Measurements from ENCODE around the gene KRT24. TPM values are rescaled to one million over a fixed set of nuclear protein-coding genes. Genes with fewer than 3 reads are reported as not detected.

The KRT24 gene
- total RNA-seq, 4 donors from 2014 or later, result not detected

- WGBS, result 42% methylated on average over 4 of the region's 4 CpGs
- no peak for DNase-seq (ENCODE audit: low spot score in 2 of 2)
- Histone ChIP-seq H3K27me3 (peaks cover 7% of the 10 kb centered on the region), H3K9me3 (no peaks in the 10 kb centered on the region), H3K4me3 (no peak overlapping the region), H3K27ac (no peak overlapping the region), H3K36me3 (no peaks in the 10 kb centered on the region), H3K4me1 (no peaks in the 10 kb centered on the region)
- no peak for TF ChIP-seq EP300 (IDR thresholded peaks at IDR 0.05)
- TF ChIP-seq POLR2A (IDR thresholded peaks at IDR 0.05), result no peak
- no peak for TF ChIP-seq POLR2AphosphoS5 (IDR thresholded peaks at IDR 0.05)
- TF ChIP-seq CTCF (IDR thresholded peaks at IDR 0.05), result no peak
Observed at GRCh38 chr17:40671282-40671681, 32.3 kb downstream of the KRT24 start.

GRCh38 chr17:40666331-40666730 is 37.2 kb downstream of the KRT24 start:
- DNase-seq (ENCODE audit: low spot score in 2 of 2), result no peak
- TF ChIP-seq CTCF (IDR thresholded peaks at IDR 0.05) (no peak), POLR2AphosphoS5 (IDR thresholded peaks at IDR 0.05) (no peak), POLR2A (IDR thresholded peaks at IDR 0.05) (no peak), EP300 (IDR thresholded peaks at IDR 0.05) (no peak)

GRCh38 chr17:40664582-40665333 is 38.8 kb downstream of the KRT24 start, which contains the start of gene KRT222:
TSS of gene KRT222 (minus strand) at chr17:40665177. CDS start at chr17:40665099, 78 bp downstream.
- 5% methylated on average over 12 of the region's 12 CpGs for WGBS
- no peak for DNase-seq (ENCODE audit: low spot score in 2 of 2)
- H3K36me3 ChIP-seq, result no peaks in the 10 kb centered on the region
- H3K4me3 ChIP-seq, result peak within 1 kb of the TSS; percentile 33
- H3K9me3 ChIP-seq, result no peaks in the 10 kb centered on the region
- H3K27ac ChIP-seq, result no peak within 1 kb of the TSS
- TF ChIP-seq POLR2A (IDR thresholded peaks at IDR 0.05) (no peak), EP300 (IDR thresholded peaks at IDR 0.05) (no peak), CTCF (IDR thresholded peaks at IDR 0.05) (no peak), POLR2AphosphoS5 (IDR thresholded peaks at IDR 0.05) (no peak)
- peaks cover 14% of the 10 kb centered on the region for H3K27me3 ChIP-seq
- peaks cover 4% of the 10 kb centered on the region for H3K4me1 ChIP-seq

More at GRCh38 chr17:40666331-40666730, 37.2 kb downstream of the KRT24 start:
- no peak overlapping the region for H3K4me3 ChIP-seq
- H3K27me3 ChIP-seq, result peaks cover 14% of the 10 kb centered on the region
- no peaks in the 10 kb centered on the region for H3K9me3 ChIP-seq
- no peak overlapping the region for H3K27ac ChIP-seq
- H3K36me3 ChIP-seq, result no peaks in the 10 kb centered on the region
- H3K4me1 ChIP-seq, result peaks cover 4% of the 10 kb centered on the region

- Histone ChIP-seq H3K4me1 (peaks cover 4% of the 10 kb centered on the region), H3K36me3 (no peaks in the 10 kb centered on the region), H3K4me3 (no peak overlapping the region), H3K9me3 (no peaks in the 10 kb centered on the region), H3K27me3 (peaks cover 14% of the 10 kb centered on the region), H3K27ac (no peak overlapping the region)
- WGBS, result 75% methylated on average over 3 of the region's 3 CpGs
- DNase-seq (ENCODE audit: low spot score in 2 of 2), result no peak
- TF ChIP-seq CTCF (IDR thresholded peaks at IDR 0.05) (no peak), POLR2A (IDR thresholded peaks at IDR 0.05) (no peak), EP300 (IDR thresholded peaks at IDR 0.05) (no peak), POLR2AphosphoS5 (IDR thresholded peaks at IDR 0.05) (no peak)
Observed at GRCh38 chr17:40663252-40663651, 40.3 kb downstream of the KRT24 start.

GRCh38 chr17:40659911-40660310 is 43.6 kb downstream of the KRT24 start:
- Histone ChIP-seq H3K4me1 (peaks cover 2% of the 10 kb centered on the region), H3K27me3 (no peaks in the 10 kb centered on the region), H3K4me3 (no peak overlapping the region), H3K27ac (no peak overlapping the region), H3K9me3 (no peaks in the 10 kb centered on the region), H3K36me3 (no peaks in the 10 kb centered on the region)
- WGBS, result 78% methylated on average over 7 of the region's 7 CpGs
- TF ChIP-seq EP300 (IDR thresholded peaks at IDR 0.05) (no peak), POLR2A (IDR thresholded peaks at IDR 0.05) (no peak), CTCF (IDR thresholded peaks at IDR 0.05) (no peak), POLR2AphosphoS5 (IDR thresholded peaks at IDR 0.05) (no peak)
- no peak for DNase-seq (ENCODE audit: low spot score in 2 of 2)

All from suprapubic skin (tissue), 4 donors.